Measurements from ENCODE around the gene POU2F3.
A peak's percentile ranks its signal among the peaks of the same experiment; 100 is the strongest.

POU2F3 gene

DNA sequence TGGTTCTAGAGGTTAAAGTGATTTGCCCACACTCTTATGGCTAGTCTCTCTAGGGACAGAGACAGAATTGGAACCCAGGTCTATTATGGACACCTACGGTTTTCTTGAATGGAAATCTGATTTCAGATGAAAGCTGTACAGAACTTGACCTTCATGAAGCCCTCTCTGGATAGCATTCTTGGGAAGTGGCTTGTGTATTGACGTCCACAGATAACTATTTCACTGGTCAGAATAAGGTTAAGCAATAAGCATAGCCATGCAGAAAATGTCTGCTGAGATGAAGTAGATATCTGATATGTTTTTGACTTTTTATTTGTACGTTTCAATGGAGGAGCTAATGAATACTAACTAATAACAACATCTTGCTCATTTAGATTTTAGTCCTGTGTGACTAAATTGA lies 86.3 kb downstream of the POU2F3 start:
- DNase-seq = no peak

DNA sequence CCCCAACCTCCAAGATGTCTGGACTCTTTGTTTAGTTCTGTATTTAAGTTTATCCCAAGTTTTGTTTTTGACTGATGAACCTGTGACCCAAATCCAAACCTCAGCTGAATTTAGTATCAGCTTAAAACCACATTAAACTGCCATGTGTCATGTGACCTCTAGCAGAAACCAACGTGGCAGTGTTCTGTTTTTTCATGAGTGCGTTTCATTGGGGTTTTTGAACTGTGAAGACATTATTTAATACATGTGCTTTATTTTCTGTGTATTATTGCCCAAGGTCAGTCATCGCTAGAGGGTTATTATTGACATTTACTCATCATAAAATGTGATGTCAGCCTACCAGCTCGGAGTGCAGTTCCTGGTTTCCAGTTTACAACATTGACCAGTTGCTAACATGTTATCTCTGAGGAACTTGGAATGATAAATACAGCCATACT lies 86.9 kb downstream of the POU2F3 start:
- DNase-seq = no peak

DNA sequence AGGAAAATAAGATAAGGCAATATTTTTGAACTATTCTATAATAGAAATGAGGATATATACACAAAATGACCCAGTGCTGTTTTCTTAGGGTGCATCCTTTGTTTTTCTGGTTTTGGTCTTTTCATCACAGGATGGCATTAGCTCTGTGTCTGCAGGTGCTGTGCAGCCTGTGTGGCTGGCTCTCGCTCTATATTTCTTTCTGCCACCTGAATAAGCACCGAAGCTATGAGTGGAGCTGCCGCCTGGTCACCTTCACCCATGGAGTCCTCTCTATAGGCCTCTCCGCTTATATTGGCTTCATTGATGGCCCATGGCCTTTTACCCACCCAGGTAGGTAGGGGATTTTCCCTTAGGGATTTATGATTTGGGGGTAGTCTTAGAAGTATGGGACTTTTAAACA lies 87.4 kb downstream of the POU2F3 start:
- DNase-seq = no peak

DNA sequence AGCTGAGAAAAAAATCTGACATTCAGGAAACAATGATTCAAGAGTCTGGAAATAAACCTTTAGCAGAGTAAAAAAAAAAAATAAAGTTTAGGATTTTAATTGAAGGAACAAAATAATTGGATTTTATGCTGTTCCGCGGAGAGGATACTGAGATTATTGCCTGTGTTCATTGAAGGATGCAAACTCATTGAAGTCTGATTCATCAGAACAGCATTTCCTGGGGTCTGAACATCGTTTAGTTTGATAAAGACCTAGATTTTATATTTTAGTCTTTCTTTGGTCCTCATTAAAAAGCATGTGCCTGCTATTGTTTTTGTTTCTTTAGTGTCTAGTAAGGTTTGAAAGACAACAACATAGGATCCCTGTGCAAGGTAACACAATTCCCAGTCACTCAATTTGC lies 89.6 kb downstream of the POU2F3 start:
- no peak for DNase-seq

DNA sequence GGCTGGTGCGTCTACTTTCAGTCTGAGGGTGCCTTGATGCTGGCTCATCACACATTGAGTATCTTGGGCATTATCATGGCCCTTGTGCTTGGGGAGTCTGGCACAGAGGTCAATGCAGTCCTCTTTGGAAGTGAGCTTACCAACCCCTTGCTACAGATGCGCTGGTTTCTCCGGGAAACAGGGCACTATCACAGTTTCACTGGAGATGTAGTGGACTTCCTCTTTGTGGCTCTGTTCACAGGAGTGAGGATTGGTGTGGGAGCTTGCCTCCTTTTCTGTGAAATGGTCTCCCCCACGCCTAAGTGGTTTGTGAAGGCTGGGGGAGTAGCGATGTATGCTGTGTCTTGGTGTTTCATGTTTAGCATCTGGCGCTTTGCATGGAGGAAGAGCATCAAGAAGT lies 90.1 kb downstream of the POU2F3 start:
- DNase-seq = no peak

DNA sequence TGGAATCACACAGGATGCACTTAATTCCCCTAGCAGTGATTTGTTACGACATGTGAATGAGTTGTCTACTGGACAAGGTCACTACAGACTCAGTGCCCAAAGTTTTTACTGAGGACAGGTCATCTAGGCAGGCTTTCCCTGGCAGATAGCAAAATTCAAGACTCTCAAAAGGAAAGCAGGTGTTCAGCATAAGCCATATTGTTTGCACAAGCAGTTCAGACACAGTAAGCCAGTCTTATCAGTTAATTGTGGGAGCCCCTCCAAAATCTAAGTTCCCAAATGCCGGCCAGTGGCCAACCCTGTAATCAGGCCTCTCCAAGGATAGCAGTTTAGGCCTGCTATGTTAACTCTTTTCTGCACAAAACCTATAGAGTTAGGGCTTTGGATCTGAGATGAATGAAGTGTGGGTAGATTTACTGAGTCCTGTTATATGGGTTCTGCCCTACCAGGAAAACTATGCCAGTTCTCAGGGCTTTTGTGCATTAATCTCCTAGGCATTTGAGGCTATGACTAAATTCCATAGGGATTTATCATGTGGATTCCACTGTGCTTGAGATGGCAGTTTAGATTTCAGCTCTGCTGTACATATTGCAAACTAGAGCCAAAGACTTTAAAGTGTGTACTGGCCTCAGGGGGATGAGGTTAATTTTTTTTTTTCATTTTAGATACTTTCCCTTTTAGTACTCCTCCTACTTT lies 91.5 kb downstream of the POU2F3 start:
- no peak for DNase-seq

DNA sequence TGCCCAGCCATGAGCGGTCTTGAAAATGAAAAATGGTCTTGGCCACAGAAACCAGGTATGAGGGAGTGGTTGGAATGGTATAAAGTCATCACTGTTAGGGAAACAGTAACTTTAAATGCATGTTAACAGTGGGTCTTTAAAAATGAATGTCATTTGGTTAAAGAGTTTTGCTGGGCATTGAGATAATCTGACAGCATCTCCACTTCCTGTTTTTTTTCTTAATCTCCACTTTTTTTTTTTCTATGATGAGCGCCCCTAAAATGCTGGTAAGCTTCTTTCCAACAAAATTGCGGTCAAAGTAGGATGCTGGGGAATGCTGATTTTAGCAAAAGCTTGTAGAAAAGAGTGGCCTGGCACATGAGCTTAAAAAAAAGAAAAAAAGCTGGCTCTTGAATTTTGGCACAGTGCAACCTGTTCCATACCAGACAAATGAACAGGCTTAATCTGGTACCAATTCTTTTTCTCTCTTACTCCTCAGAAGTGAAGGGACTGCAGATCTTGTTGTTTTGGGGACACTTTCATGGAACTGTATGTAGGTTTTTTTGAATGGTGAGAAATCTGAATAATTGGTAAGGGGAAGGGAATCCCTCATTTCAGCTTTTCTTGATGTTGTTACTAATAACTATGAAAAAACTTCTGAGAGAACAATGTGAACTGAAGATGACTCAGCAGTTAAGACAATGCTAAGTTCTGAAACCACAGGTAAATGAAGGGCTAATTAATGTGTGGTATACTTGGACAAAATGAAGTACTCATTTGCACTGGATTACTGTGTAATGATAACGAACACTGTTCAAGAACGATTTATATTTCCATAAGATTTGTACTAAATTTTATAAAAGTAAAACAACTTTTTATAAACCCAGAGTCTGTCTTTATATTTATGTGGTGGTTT lies 93.1 kb downstream of the POU2F3 start:
- DNase-seq = no peak

DNA sequence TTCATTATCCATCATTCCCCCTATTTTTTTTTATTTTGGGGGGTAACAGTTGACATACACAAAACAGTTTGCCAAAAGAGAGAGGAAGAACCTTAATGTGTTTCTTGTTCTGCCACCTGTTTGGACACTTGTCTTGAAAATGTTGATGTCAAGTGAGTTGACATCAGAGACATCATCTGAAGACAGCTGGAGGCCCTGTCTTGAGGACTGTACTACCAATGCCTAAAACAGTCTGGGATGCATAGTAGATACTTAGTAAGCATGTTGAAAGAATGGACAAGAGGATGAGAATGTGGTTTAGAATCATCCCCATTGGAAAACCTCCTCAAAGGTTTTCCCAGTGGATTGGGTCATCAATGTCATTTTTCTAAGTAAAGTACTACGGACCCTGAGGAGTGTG lies 93.9 kb downstream of the POU2F3 start:
- no peak for DNase-seq

DNA sequence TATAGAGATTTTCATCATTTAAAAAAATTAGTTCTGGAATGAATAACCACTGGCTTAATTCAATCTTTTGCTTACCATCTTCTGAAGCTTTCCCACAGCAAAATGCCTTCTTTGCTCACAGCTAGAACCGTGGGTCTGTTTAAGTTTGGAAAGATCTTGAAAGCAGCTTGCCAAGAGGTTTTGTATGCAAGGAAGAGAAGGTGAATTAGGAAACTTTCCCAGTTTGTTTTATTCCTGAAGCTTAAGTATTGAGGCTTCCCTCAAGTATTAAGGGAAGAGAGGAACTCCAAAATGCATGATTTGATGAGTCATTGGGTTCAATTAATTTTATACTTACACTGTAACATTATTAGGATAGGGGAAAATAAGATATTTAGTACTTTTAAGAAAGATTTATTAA lies 94.4 kb downstream of the POU2F3 start:
- DNase-seq = no peak

DNA sequence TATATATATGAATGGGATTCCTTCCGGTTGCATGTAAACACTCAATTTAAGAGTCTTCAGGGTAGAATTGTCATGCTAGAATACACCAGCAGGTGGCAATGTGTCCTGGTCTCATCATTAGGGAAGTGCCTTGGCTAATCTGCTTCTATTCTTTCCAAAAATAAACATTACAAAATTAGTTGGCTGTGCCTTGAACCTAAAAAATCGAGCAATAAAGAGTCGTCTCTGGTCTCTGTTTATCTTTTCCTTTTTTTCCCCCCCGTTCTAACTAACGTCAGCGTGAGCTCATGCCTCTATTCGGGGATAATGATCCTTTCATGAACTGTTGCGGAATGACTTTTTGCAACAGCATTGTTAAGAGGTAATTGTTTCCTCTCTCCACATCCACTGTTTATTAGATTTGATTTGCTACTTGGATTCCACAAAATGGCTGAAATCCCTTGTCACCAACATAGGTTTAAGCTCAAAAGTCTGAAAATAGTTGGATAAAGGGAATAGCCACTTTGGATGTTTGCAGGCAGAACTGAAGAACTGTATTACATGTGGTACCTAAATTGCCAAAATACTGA lies 95.0 kb downstream of the POU2F3 start:
- DNase-seq = no peak

DNA sequence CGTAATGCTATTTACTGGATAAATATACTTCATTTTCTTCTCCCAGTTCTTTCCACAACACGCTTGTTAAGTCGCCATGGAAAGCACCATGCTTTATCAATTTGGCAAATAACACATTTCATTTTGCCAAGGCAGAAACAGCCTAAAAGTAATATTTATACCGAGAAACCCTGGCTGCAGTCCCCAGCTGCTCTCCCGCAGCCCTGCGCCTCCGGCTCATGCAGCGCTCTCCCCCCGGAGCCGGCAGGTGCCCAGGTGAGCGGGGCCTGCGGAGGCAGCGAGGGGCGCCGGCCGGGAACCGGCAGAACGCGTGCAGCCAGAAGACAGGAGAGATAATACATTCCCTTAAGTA lies 95.6 kb downstream of the POU2F3 start:
- no peak for DNase-seq

DNA sequence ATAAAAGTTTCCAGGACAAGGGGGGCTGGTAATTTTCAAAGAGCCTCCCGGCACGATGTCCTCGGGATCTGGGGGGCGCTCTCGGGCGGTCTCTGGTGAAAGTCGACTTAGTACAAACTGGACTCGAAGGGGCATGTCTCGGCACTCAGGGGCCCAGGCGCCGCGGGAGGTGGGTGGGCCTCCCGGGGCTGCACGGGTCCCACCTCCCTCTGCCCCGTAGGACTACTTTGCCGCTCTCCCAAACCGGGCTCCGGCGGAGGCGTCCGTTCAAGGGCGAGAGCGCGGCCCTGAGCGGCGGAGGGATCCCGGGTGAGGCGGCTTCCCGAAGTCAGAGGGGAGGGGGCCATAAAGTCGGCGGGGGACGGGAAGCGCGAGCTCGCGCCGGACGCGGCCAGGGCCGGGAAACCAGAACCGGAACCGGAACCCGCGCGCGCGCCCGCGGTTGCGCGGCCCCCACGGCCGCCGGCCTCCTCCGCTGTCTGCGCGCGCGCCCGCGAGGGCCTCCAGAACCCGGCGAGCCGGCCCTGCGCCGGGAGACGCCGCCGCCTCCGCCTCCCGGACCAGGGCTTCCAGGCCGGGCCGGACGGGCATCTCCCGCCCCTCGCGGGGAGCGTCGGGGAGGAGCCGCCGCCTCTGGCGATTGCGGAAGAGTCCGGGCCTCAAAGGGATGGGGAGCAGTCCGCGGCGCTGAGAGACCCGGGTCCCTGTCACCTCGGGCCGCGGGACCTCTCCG lies 96.1 kb downstream of the POU2F3 start, which contains the start of gene ARHGEF12:
Gene ARHGEF12 (plus strand): TSS at position 506 of the 733 bp plus-strand sequence. CDS start 831 bp downstream, outside the sequence.
- peak; percentile 91 for DNase-seq

DNA sequence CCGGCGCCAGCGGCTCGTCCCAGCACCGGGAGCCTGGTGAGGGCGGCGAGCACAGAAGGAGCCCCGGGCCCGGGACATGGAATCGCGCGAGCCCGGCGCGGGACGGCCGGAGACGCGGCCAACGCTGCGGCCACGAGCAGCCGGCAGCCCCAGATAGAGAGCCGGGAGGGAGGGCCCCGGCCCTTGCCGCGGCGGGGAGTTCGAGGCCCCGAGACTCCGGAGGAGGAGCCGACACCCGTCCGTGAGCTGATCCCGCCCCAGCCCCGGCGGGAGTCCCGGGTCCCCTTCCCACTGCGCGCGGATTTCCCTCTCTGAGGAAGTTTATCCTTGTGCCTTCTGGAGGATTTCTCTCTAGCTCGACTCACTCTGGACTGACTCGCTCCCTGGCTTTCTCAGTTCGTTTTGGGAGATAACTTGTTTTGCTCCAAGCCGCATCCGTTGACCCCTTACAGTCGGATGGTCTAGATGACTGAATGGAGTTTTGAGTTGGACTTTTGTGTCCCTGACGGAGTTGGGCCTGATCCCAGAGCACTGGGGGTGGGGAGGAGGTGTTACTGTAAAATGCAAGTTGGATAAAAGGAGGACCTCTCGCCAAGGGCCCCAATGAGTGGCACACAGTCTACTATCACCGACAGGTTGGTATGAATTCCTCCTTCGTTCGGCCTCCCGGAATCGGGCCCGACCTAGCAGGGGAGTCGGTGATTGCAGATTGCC lies 96.9 kb downstream of the POU2F3 start:
- peak; percentile 73 for DNase-seq

DNA sequence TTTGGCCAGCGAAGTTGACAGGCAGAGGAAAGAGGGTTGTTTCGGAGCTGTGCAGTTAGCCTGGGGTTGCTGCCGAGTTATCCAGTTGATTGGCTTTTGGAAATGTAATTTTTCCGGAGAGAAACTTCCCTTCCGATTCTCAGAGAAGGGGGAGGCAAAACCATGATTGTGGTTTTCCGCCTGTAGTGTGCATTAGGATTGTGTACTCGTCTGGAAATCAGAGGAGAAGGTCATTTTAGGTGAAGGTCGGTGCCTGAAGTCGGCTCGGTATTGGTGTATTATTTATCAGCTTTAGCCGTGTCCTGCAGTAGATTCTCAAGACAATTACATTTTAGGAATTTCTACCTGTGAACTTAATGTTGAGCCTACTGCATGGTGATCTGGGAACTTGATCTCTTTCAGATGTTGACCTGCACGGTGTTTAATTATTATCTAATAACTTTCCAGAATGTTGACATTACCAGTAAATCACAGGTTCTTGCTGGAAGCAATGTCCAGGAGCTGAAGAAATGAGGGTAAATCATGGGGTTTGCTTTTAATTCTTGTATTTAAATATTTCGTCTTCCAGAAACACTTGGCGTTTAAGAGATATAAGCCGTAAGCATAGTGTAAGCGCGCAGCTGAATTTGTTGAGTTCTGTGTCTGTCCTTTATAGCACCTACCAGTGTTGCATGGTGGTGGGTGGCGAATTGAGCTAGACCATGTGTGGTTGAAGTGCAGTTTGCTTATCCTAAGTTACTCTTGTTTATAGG lies 97.6 kb downstream of the POU2F3 start:
- no peak for DNase-seq

DNA sequence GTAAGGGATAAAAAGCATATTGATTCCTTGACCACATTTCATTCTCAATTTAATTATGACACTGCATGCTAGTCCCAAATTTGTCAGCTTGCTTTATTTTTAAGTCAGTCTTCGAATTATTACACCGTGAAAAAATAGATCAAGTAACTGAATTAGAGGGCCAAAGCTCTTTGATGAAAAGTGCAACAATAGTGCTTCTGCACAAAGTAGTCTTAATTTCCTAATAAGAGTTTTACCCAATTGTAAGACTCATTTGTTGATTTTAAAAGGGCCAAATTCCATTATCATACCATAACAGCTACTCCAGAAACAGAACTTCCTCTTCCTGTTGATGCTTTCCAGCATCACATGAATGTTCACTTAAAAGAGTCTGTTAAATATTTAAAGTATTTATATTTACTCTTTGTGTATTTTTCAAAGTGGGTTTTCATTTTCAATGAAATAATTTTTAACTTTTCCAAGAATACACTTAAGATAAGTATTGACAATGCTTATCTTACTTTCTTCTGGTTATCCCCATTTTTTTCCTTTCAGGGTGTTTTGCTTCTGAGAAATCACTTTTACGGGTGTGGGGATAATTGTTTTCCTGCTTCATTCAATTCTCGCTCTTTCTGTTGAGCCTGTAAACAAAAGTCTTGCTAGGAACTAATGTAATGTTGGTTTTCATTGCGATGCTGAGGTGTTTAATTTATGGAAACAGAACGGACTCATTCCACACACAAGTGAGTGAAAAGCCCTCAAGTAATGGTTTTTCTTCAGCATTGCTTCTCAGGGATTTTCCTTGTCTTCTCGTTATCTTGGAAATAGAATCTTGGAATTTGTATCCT lies 98.4 kb downstream of the POU2F3 start:
- DNase-seq = no peak

DNA sequence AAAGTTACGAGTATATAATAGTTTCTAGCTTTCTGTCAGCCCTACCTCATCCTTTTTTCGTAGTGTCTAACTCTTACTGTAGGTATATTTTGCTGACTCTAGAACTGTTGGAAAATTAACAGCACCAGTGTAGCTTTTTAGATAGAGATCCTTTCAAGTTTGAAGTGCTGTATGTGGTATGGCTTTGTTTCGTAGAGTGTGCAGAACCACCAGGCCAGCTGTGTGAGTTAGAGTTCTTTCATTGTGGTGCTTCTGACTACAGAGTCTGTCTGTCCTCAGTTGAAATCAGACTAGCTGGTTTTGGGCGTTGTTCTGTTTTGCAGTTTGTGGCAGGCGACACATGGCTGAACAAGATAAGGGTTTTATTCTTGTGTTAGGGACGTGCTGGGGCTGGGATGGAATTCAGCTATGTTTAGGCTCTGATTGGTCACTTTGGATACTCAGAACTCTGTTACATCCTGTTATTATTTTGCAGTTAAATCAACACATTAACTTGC lies 99.5 kb downstream of the POU2F3 start:
- DNase-seq = no peak

DNA sequence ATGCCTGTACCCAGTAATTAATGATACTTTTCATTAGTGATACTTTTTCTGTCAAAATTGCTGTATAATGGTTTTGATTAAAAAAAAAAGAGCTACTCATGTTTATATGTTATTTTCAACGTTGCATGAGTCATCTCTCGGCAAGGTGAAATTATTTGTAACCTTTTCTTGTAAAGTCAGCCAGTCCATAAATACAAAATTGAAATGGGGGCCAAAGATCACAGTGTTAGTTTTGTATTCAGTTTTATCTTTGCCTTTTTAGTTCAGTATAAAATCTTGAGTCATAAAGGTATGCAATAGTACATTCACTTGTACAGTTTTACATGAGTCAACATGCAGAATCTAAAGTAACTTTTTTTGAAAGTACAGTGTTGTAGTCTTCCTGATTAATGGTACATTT lies 100.6 kb downstream of the POU2F3 start:
- DNase-seq = no peak

DNA sequence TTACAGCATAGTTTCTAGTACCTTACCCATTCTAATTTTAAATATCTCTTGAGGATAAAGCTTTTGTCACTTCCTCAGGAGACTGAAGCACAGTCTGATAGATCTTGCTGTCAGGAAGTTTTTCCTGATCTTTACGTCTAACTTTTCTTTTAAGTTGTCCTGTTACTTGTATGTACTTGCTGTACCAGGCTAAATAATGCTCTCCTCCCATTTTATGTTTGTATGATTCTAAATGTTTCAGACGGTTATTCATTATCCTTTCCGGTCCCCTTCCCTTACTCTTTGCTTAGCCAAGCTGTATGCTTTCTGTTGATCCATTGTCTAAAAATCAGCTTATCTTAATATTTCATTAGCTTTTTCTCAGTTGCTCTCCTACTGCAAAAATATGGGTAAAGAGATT lies 102.3 kb downstream of the POU2F3 start:
- DNase-seq = no peak

DNA sequence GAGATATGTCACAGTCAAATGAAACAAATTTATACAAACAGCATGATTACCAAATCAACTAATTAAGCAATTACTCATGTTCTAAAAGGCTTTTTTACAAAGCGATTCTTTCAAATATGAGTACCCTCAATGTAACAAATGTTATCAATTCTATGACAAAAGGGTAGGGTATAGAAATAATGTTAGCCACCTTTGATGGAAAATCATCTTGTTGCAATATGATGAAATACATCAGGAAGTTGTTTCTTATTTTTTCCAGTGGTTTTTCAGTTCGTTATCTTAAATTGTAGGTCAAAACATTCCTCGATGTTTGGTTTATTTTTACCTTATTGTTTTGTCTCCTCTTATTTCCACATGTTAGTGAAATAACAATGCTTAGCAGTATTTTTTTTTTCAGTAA lies 102.7 kb downstream of the POU2F3 start:
- DNase-seq = no peak

DNA sequence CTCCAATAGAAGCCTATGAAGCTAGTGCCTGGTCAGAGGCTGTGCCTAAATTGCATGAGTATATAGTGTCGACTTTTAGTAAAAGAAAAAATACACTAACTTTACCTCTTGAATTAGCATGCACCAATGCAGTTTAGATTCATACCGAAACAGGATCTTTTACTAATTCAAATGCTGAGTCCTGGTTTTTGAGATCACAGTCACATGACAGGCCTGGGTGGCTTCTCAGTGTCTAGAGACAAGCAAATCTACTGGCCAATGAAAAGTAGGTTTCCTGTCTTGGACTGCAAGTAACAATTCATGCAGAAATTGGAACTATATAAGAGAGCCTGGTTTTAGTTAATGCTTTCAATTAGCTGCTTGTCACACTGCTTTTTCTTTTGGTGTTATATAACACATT lies 103.5 kb downstream of the POU2F3 start:
- no peak for DNase-seq
